Kidney epithelial cell (primary cell): ENCODE results near the gene RGS14. TPM values are rescaled to one million over a fixed set of nuclear protein-coding genes. Genes with fewer than 3 reads are reported as not detected.

Experiments
- DNase-seq: peaks from one replicate; pipeline ENCODE4 v3.0.0-alpha.2; 2010; ENCODE audit warnings: low read depth
- H3K27me3 ChIP-seq: 2 replicates; pipeline ENCODE4 v1.6.0; 2011; ENCODE audit warnings: low read length; ENCODE audit not compliant: control insufficient read depth, insufficient read depth
- H3K36me3 ChIP-seq: 2 replicates; pipeline ENCODE4 v1.5.1; 2011; ENCODE audit warnings: low read length; ENCODE audit not compliant: control insufficient read depth, insufficient read depth
- H3K4me3 ChIP-seq: 2 replicates; pipeline ENCODE4 v1.5.1; 2011; ENCODE audit warnings: low read depth, mild to moderate bottlenecking, control low read depth, low read length
- total RNA-seq: library from RNA; depleted of rRNA; stranded (reverse); fragments of >200 nt; gene quantifications from 2 replicates; pipeline ENCODE4 v1.2.3, GENCODE V29; 2015
- TF ChIP-seq, protein P1 (sequence below): IDR thresholded peaks from 2 replicates; pipeline ENCODE4 v1.5.1; 2011; ENCODE audit warnings: mild to moderate bottlenecking, moderate library complexity, low read length, control low read depth, inconsistent platforms; ENCODE audit not compliant: insufficient read depth, poor library complexity, severe bottlenecking

RGS14 gene
- total RNA-seq, 1 donor from 2014 or later = 14.5 TPM

GRCh38 chr5:177351392-177352329 lies 6.1 kb upstream of the RGS14 start, which contains the start of gene LMAN2:
Gene LMAN2 (minus strand): TSS chr5:177351668. CDS start chr5:177351647, 21 bp downstream.
- TF ChIP-seq, protein P1, sequence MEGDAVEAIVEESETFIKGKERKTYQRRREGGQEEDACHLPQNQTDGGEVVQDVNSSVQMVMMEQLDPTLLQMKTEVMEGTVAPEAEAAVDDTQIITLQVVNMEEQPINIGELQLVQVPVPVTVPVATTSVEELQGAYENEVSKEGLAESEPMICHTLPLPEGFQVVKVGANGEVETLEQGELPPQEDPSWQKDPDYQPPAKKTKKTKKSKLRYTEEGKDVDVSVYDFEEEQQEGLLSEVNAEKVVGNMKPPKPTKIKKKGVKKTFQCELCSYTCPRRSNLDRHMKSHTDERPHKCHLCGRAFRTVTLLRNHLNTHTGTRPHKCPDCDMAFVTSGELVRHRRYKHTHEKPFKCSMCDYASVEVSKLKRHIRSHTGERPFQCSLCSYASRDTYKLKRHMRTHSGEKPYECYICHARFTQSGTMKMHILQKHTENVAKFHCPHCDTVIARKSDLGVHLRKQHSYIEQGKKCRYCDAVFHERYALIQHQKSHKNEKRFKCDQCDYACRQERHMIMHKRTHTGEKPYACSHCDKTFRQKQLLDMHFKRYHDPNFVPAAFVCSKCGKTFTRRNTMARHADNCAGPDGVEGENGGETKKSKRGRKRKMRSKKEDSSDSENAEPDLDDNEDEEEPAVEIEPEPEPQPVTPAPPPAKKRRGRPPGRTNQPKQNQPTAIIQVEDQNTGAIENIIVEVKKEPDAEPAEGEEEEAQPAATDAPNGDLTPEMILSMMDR = no peak
- H3K36me3 ChIP-seq = no peaks in the 10 kb centered on the region
- DNase-seq = peak; percentile 71
- H3K4me3 ChIP-seq = peak within 1 kb of the TSS; percentile 85
- no peaks in the 10 kb centered on the region for H3K27me3 ChIP-seq

- TF ChIP-seq, protein P1 = no peak
- no peak for DNase-seq
- Histone ChIP-seq H3K27me3 (peaks cover 2% of the 10 kb centered on the region), H3K4me3 (no peak overlapping the region), H3K36me3 (no peaks in the 10 kb centered on the region)
These were observed 4.6 kb upstream of the RGS14 start for GRCh38 chr5:177353093-177353492.

GRCh38 chr5:177354256-177354655 lies 3.5 kb upstream of the RGS14 start:
- no peaks in the 10 kb centered on the region for H3K36me3 ChIP-seq
- TF ChIP-seq, protein P1 = no peak
- H3K4me3 ChIP-seq = no peak overlapping the region
- peaks cover 2% of the 10 kb centered on the region for H3K27me3 ChIP-seq
- no peak for DNase-seq

GRCh38 chr5:177354711-177355110 lies 3.0 kb upstream of the RGS14 start:
- Histone ChIP-seq H3K36me3 (no peaks in the 10 kb centered on the region), H3K4me3 (no peak overlapping the region), H3K27me3 (peaks cover 2% of the 10 kb centered on the region)
- DNase-seq = no peak
- TF ChIP-seq, protein P1 = no peak

DNA sequence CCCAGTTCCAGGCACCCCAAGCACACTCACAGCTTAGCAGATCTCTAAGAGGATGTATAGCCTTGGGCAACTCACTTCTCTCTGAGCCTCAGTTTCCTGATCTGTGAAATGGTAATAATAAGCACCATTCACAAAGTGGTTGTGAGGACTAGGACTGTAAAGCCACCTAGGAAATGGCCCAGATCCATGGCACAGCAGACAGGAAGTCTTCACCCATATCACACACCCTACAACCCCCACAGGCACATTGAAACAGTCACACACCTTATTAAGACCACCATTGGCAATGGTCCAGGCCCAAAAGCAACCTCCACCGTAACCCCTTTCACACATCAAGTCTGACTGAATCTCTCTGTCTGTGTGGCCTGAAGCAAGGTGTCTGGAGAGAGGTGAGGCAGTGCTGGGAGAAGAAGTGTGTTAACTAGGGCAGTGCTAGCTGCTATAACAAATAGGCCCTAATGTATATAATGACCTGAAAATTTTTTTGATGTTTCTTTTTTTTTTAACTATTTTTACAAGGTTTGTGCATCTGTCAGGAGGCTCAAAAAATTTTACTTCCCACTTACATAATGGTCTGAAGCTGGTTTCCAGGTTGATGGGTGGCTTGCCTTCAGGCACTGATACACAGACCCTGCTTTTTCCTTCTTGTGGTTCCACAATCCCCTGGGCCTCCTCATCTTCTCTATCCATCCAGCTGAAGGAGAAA lies 2.4 kb upstream of the RGS14 start:
- TF ChIP-seq, protein P1 = no peak
- no peak overlapping the region for H3K4me3 ChIP-seq
- peaks cover 2% of the 10 kb centered on the region for H3K27me3 ChIP-seq
- DNase-seq = no peak
- no peaks in the 10 kb centered on the region for H3K36me3 ChIP-seq
